ENCODE data around the gene ABHD17B. TPM values are rescaled to one million over a fixed set of nuclear protein-coding genes. Genes with fewer than 3 reads are reported as not detected.
"Not testable (repeated sequence)": the region's sequence is repeated elsewhere in the genome, so short reads cannot be mapped to it uniquely, and the experiment has no call there.

The ABHD17B gene
- polyA plus RNA-seq, 2 donors, result 8.1 to 9.8 TPM

DNA sequence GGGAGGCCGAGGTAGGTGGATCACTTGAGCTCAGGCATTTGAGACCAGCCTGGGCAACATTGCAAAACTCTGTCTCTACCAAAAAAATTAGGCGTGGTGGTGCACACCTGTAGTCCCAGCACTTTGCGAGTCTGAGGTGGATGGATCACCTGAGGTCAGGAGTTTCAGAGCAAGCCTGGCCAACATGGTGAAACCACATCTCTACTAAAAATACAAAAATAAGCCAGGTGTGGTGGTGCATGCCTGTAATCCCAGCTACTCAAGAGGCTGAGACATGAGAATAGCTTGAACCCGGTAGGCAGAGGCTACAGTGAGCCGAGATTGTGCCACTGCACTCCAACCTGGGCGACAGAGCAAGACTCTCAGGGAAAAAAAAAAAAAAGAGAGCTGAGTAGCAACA, 12.2 kb downstream of the ABHD17B start:
- WGBS, 2 donors, result 85 to 92% methylated on average over 6 of the region's 6 CpGs

GRCh38 chr9:71897577-71897976, 13.4 kb downstream of the ABHD17B start:
- H3K9me3 ChIP-seq (ENCODE audit: control insufficient read depth in 2 of 2, insufficient read depth in 1 of 2, low read depth in 1 of 2, low read length in 1 of 2), result no peaks in the 10 kb centered on the region
- no peaks in the 10 kb centered on the region for H3K36me3 ChIP-seq (ENCODE audit: control insufficient read depth in 2 of 2, insufficient read depth in 2 of 2, low read length in 1 of 2)
- no peaks in the 10 kb centered on the region for H3K4me1 ChIP-seq (ENCODE audit: control insufficient read depth in 2 of 2, insufficient read depth in 2 of 2, low read length in 1 of 2)
- no peak overlapping the region for H3K27ac ChIP-seq (ENCODE audit: low read depth in 2 of 2, low read length in 1 of 2)
- H3K4me3 ChIP-seq (ENCODE audit: low read depth in 1 of 2, low read length in 2 of 2), result no peak overlapping the region
- H3K27me3 ChIP-seq (ENCODE audit: control insufficient read depth in 1 of 2, insufficient read depth in 2 of 2, low read length in 2 of 2), result no peaks in the 10 kb centered on the region
- 68 to 77% methylated on average over 1 of the region's 1 CpG for WGBS, 2 donors

More for the DNA sequence above, 12.2 kb downstream of the ABHD17B start:
- not testable (repeated sequence) for H3K4me3 ChIP-seq (ENCODE audit: low read depth in 1 of 2, low read length in 2 of 2); H3K27ac ChIP-seq (ENCODE audit: low read depth in 2 of 2, low read length in 1 of 2); H3K4me1 ChIP-seq (ENCODE audit: control insufficient read depth in 2 of 2, insufficient read depth in 2 of 2, low read length in 1 of 2); H3K36me3 ChIP-seq (ENCODE audit: control insufficient read depth in 2 of 2, insufficient read depth in 2 of 2, low read length in 1 of 2); H3K27me3 ChIP-seq (ENCODE audit: control insufficient read depth in 1 of 2, insufficient read depth in 2 of 2, low read length in 2 of 2); H3K9me3 ChIP-seq (ENCODE audit: control insufficient read depth in 2 of 2, insufficient read depth in 1 of 2, low read depth in 1 of 2, low read length in 1 of 2)

- Histone ChIP-seq H3K4me3 (ENCODE audit: low read depth in 1 of 2, low read length in 2 of 2) (no peak overlapping the region), H3K9me3 (ENCODE audit: control insufficient read depth in 2 of 2, insufficient read depth in 1 of 2, low read depth in 1 of 2, low read length in 1 of 2) (no peaks in the 10 kb centered on the region), H3K4me1 (ENCODE audit: control insufficient read depth in 2 of 2, insufficient read depth in 2 of 2, low read length in 1 of 2) (no peaks in the 10 kb centered on the region), H3K27me3 (ENCODE audit: control insufficient read depth in 1 of 2, insufficient read depth in 2 of 2, low read length in 2 of 2) (no peaks in the 10 kb centered on the region), H3K36me3 (ENCODE audit: control insufficient read depth in 2 of 2, insufficient read depth in 2 of 2, low read length in 1 of 2) (no peaks in the 10 kb centered on the region), H3K27ac (ENCODE audit: low read depth in 2 of 2, low read length in 1 of 2) (no peak overlapping the region)
These were observed 14.2 kb downstream of the ABHD17B start for GRCh38 chr9:71896761-71897160.

DNA sequence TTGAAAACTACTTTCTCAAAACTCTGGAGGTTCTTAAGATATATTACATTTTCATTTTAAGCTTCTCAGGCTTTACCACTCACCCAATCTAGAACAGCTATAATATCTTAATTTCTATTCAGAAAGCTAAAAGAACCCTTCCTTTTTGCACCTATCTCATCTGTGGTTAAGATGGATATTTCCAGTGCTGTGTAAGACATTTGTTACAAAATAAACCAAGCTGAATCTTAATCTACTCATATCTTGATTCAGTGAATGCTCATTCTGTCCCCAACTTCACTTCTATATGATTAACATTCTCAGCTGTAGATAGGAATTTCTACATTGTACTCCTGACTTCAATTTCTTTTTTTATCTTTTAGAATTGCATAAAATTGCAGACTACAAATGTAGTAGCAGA, 15.0 kb downstream of the ABHD17B start:
- Histone ChIP-seq H3K36me3 (ENCODE audit: control insufficient read depth in 2 of 2, insufficient read depth in 2 of 2, low read length in 1 of 2) (no peaks in the 10 kb centered on the region), H3K4me3 (ENCODE audit: low read depth in 1 of 2, low read length in 2 of 2) (no peak overlapping the region), H3K27ac (ENCODE audit: low read depth in 2 of 2, low read length in 1 of 2) (no peak overlapping the region), H3K4me1 (ENCODE audit: control insufficient read depth in 2 of 2, insufficient read depth in 2 of 2, low read length in 1 of 2) (no peaks in the 10 kb centered on the region), H3K27me3 (ENCODE audit: control insufficient read depth in 1 of 2, insufficient read depth in 2 of 2, low read length in 2 of 2) (no peaks in the 10 kb centered on the region), H3K9me3 (ENCODE audit: control insufficient read depth in 2 of 2, insufficient read depth in 1 of 2, low read depth in 1 of 2, low read length in 1 of 2) (no peaks in the 10 kb centered on the region)

DNA sequence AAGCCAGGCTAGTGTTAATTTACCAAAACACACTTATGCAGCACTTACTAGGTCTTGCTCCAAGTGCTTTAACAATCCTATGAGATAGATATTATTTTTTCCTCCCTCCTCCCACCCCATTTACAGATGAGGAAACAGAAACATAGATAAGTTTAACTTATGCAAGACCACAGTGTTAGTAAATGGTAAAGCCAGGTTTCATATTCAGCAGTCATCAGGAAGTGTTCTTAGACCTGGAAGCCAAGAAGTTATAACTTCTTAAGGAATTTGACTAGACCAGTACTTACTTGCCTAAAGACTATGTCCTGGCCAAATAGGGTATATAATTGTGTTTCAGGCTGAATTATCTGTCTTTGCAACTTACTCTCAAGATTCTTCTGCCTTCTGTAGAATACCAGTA, 15.9 kb downstream of the ABHD17B start:
- H3K4me3 ChIP-seq (ENCODE audit: low read depth in 1 of 2, low read length in 2 of 2), result no peak overlapping the region
- H3K4me1 ChIP-seq (ENCODE audit: control insufficient read depth in 2 of 2, insufficient read depth in 2 of 2, low read length in 1 of 2), result no peaks in the 10 kb centered on the region
- H3K36me3 ChIP-seq (ENCODE audit: control insufficient read depth in 2 of 2, insufficient read depth in 2 of 2, low read length in 1 of 2), result no peaks in the 10 kb centered on the region
- H3K27me3 ChIP-seq (ENCODE audit: control insufficient read depth in 1 of 2, insufficient read depth in 2 of 2, low read length in 2 of 2), result no peaks in the 10 kb centered on the region
- peak overlapping the region in 1 of 2 donors; percentile 10 for H3K27ac ChIP-seq (ENCODE audit: low read depth in 2 of 2, low read length in 1 of 2)
- H3K9me3 ChIP-seq (ENCODE audit: control insufficient read depth in 2 of 2, insufficient read depth in 1 of 2, low read depth in 1 of 2, low read length in 1 of 2), result no peaks in the 10 kb centered on the region

DNA sequence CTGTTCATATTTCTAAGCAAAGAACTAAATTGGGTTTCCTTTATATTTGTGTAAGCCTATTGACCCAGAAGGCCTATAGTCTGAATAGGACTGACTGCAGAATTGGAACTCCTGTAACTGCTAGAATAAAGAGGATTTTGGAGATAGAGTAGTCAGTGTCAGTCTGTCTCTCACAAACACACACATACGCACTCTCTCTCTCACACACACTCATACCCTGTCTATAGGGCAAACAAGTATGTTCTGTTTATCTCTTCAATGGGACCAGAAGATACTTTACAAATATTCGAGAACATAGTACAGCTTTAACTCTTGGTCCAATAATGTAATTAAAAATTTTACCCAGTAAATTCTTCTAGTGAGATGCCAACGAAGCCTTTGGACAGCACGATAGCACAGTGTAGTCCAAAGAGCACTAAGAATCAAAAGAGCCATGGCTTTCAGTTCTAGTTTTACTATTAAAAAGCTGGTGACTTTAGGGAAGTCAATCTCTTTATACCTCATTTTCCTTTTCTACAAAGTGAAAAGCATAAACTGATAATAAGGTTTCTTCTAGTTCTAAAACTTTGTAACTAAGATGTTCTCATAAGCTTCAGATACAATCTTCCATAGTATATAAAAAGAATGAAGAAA, 19.3 kb downstream of the ABHD17B start:
- Histone ChIP-seq H3K27me3 (ENCODE audit: control insufficient read depth in 1 of 2, insufficient read depth in 2 of 2, low read length in 2 of 2) (no peaks in the 10 kb centered on the region), H3K9me3 (ENCODE audit: control insufficient read depth in 2 of 2, insufficient read depth in 1 of 2, low read depth in 1 of 2, low read length in 1 of 2) (no peaks in the 10 kb centered on the region), H3K4me1 (ENCODE audit: control insufficient read depth in 2 of 2, insufficient read depth in 2 of 2, low read length in 1 of 2) (no peaks in the 10 kb centered on the region), H3K36me3 (ENCODE audit: control insufficient read depth in 2 of 2, insufficient read depth in 2 of 2, low read length in 1 of 2) (no peaks in the 10 kb centered on the region), H3K4me3 (ENCODE audit: low read depth in 1 of 2, low read length in 2 of 2) (no peak overlapping the region), H3K27ac (ENCODE audit: low read depth in 2 of 2, low read length in 1 of 2) (no peak overlapping the region)
- 82 to 93% methylated on average over 4 of the region's 4 CpGs for WGBS, 2 donors

DNA sequence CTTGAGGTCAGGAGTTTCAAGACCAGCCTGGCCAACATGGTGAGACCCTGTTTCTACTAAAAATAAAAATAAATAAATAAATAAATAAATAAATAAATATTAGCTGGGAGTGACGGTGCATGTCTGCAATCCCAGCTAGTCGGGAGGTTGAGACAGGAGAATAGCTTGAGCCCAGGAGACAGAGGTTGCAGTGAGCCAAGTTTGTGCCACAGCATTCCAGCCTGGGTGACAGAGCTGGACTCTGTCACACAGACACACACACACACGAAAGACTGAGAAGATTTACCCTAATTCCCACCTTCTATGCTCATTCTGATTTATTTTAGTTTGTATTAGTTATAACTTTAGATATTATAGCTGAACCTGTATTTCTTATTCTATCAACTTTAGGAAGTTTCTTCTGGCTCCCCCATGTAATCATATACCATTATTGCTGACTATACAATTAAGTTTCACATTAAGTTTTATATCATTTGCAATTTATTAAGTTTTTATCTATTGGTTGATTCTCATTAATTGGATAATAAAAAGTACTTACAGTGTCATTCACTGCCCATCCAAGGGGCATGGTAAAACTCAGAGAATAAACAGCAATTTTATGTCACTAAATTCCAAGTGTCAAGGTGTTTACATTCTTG, 20.8 kb downstream of the ABHD17B start:
- H3K27me3 ChIP-seq (ENCODE audit: control insufficient read depth in 1 of 2, insufficient read depth in 2 of 2, low read length in 2 of 2), result no peaks in the 10 kb centered on the region
- no peaks in the 10 kb centered on the region for H3K9me3 ChIP-seq (ENCODE audit: control insufficient read depth in 2 of 2, insufficient read depth in 1 of 2, low read depth in 1 of 2, low read length in 1 of 2)
- 80 to 89% methylated on average over 3 of the region's 3 CpGs for WGBS, 2 donors
- H3K27ac ChIP-seq (ENCODE audit: low read depth in 2 of 2, low read length in 1 of 2), result no peak overlapping the region
- H3K4me3 ChIP-seq (ENCODE audit: low read depth in 1 of 2, low read length in 2 of 2), result no peak overlapping the region
- no peaks in the 10 kb centered on the region for H3K36me3 ChIP-seq (ENCODE audit: control insufficient read depth in 2 of 2, insufficient read depth in 2 of 2, low read length in 1 of 2)
- H3K4me1 ChIP-seq (ENCODE audit: control insufficient read depth in 2 of 2, insufficient read depth in 2 of 2, low read length in 1 of 2), result no peaks in the 10 kb centered on the region

DNA sequence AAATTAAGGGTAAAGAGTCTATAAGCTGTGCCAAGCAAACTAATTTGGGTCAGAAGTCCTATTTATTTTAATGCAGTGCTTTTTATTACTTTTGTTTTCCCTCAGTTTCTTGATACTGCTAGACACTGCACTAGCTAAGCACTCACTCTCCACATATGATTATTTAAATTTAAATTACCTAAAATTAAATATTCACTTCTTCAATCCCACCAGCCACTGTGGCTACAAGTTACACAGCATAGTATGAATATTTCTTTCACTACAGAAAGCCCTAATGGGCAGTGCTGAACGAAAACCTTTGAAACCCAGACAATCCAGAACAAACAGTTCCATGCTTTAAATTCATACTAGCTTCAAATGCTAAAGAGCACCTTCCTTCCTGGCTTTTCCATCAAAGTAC, 23.6 kb downstream of the ABHD17B start:
- Histone ChIP-seq H3K9me3 (ENCODE audit: control insufficient read depth in 2 of 2, insufficient read depth in 1 of 2, low read depth in 1 of 2, low read length in 1 of 2) (no peaks in the 10 kb centered on the region), H3K4me1 (ENCODE audit: control insufficient read depth in 2 of 2, insufficient read depth in 2 of 2, low read length in 1 of 2) (no peaks in the 10 kb centered on the region), H3K4me3 (ENCODE audit: low read depth in 1 of 2, low read length in 2 of 2) (no peak overlapping the region), H3K27ac (ENCODE audit: low read depth in 2 of 2, low read length in 1 of 2) (no peak overlapping the region), H3K27me3 (ENCODE audit: control insufficient read depth in 1 of 2, insufficient read depth in 2 of 2, low read length in 2 of 2) (no peaks in the 10 kb centered on the region), H3K36me3 (ENCODE audit: control insufficient read depth in 2 of 2, insufficient read depth in 2 of 2, low read length in 1 of 2) (no peaks in the 10 kb centered on the region)
- WGBS, 2 donors, result 70 to 73% methylated on average over 1 of the region's 1 CpG

- Histone ChIP-seq H3K36me3 (ENCODE audit: control insufficient read depth in 2 of 2, insufficient read depth in 2 of 2, low read length in 1 of 2) (no peaks in the 10 kb centered on the region), H3K4me3 (ENCODE audit: low read depth in 1 of 2, low read length in 2 of 2) (no peak overlapping the region), H3K27ac (ENCODE audit: low read depth in 2 of 2, low read length in 1 of 2) (no peak overlapping the region), H3K9me3 (ENCODE audit: control insufficient read depth in 2 of 2, insufficient read depth in 1 of 2, low read depth in 1 of 2, low read length in 1 of 2) (no peaks in the 10 kb centered on the region), H3K27me3 (ENCODE audit: control insufficient read depth in 1 of 2, insufficient read depth in 2 of 2, low read length in 2 of 2) (no peaks in the 10 kb centered on the region), H3K4me1 (ENCODE audit: control insufficient read depth in 2 of 2, insufficient read depth in 2 of 2, low read length in 1 of 2) (no peaks in the 10 kb centered on the region)
- 95 to 97% methylated on average over 10 of the region's 10 CpGs for WGBS, 2 donors
These were observed 24.5 kb downstream of the ABHD17B start for GRCh38 chr9:71886541-71886940.

DNA sequence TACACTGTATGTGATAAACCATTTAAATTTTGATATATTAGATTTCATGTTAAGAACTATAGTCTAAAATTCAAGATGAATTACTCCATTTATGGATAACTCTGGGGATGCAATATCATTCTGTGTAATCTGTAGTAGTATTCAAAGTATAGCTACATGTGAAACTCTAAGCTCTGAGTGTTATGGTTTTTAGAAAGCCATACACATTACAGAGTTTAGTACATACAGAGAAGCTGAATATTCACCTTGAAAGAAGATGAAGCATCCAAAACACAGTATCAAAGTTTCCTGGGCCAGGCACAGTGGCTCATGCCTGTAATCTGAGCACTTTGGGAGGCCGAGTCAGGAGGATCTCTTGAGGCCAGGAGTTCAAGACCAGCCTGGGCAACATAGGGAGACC, 25.0 kb downstream of the ABHD17B start:
- no peaks in the 10 kb centered on the region for H3K36me3 ChIP-seq (ENCODE audit: control insufficient read depth in 2 of 2, insufficient read depth in 2 of 2, low read length in 1 of 2)
- H3K9me3 ChIP-seq (ENCODE audit: control insufficient read depth in 2 of 2, insufficient read depth in 1 of 2, low read depth in 1 of 2, low read length in 1 of 2), result no peaks in the 10 kb centered on the region
- no peak overlapping the region for H3K27ac ChIP-seq (ENCODE audit: low read depth in 2 of 2, low read length in 1 of 2)
- no peak overlapping the region for H3K4me3 ChIP-seq (ENCODE audit: low read depth in 1 of 2, low read length in 2 of 2)
- no peaks in the 10 kb centered on the region for H3K27me3 ChIP-seq (ENCODE audit: control insufficient read depth in 1 of 2, insufficient read depth in 2 of 2, low read length in 2 of 2)
- no peaks in the 10 kb centered on the region for H3K4me1 ChIP-seq (ENCODE audit: control insufficient read depth in 2 of 2, insufficient read depth in 2 of 2, low read length in 1 of 2)
- 86 to 91% methylated on average over 1 of the region's 1 CpG for WGBS, 2 donors
